HFF-Myc (cell line): ENCODE measurements around the gene POLR1G.
A peak's percentile ranks its signal among the peaks of the same experiment; 100 is the strongest.

Experiments used
- DNase-seq: peaks from one replicate; pipeline ENCODE4 v3.0.0-alpha.2; 2011; ENCODE audit warnings: low read depth; ENCODE audit errors: extremely low read depth
- H3K4me3 ChIP-seq: replicated peaks from 2 replicates; pipeline ENCODE4 v1.5.1; 2011; ENCODE audit warnings: low read depth, mild to moderate bottlenecking, control low read depth, low read length
- TF ChIP-seq, protein P1 (sequence below): IDR thresholded peaks from 2 replicates; pipeline ENCODE4 v1.5.1; 2012; ENCODE audit warnings: mild to moderate bottlenecking, low read depth, low read length, control low read depth; ENCODE audit errors: missing control alignments

Gene POLR1G

DNA sequence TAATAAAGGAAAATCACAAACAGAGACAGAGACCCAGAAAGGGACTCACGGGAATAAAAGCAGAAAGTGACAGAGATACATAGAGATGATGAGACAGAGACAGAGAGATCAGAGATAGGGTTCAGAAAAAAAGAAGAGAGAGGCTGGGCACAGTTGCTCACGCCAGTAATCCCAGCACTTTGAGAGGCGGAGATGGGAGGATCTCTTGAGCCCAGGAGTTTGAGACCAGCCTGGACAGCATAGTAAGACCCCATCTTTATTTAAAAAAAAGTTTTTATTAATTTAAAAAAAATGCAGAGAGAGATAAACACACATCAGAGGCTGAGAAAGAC, 41.9 kb downstream of the POLR1G start:
- TF ChIP-seq, protein P1, sequence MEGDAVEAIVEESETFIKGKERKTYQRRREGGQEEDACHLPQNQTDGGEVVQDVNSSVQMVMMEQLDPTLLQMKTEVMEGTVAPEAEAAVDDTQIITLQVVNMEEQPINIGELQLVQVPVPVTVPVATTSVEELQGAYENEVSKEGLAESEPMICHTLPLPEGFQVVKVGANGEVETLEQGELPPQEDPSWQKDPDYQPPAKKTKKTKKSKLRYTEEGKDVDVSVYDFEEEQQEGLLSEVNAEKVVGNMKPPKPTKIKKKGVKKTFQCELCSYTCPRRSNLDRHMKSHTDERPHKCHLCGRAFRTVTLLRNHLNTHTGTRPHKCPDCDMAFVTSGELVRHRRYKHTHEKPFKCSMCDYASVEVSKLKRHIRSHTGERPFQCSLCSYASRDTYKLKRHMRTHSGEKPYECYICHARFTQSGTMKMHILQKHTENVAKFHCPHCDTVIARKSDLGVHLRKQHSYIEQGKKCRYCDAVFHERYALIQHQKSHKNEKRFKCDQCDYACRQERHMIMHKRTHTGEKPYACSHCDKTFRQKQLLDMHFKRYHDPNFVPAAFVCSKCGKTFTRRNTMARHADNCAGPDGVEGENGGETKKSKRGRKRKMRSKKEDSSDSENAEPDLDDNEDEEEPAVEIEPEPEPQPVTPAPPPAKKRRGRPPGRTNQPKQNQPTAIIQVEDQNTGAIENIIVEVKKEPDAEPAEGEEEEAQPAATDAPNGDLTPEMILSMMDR: no peak

DNA sequence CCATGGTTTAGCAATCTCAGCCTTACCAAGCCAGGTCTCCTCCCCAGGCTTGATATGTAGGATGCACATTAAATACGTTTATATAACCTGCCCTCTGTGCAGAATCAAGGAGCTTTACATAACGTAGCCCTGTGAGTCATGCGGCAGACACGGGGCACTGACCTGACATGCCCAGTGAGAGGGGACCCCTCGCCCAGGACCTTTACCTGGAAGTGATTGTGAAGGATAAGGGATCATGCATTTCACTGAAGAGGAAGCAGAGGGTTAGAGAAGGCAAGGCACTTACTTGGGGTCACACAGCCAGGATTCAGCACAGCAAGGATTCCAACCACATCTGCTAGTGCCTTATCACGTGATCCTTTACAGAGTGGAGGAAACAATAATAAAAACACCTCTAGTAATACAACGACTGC, 42.4 kb downstream of the POLR1G start:
- TF ChIP-seq, protein P1: no peak
- DNase-seq: no peak
- H3K4me3 ChIP-seq: no peak overlapping the region

More for the DNA sequence above, 41.9 kb downstream of the POLR1G start:
- no peak for DNase-seq
- H3K4me3 ChIP-seq: no peak overlapping the region

DNA sequence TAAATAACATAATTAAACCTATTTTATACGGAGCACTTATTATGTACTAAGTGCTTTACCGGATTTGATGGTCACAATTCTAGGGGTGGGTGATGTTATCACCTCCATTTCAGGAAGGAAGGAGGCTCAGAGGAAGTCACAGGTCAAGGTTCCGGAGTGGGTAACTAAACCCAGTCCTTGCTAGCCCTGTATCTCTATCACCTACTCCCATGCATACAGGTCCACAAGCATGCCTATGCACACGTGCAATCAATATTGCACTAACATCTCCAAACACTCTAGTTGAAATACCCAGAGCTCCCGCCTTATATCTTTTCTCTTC, 43.5 kb downstream of the POLR1G start:
- DNase-seq: no peak
- peak overlapping the region; percentile 51 for H3K4me3 ChIP-seq
- TF ChIP-seq, protein P1: no peak

DNA sequence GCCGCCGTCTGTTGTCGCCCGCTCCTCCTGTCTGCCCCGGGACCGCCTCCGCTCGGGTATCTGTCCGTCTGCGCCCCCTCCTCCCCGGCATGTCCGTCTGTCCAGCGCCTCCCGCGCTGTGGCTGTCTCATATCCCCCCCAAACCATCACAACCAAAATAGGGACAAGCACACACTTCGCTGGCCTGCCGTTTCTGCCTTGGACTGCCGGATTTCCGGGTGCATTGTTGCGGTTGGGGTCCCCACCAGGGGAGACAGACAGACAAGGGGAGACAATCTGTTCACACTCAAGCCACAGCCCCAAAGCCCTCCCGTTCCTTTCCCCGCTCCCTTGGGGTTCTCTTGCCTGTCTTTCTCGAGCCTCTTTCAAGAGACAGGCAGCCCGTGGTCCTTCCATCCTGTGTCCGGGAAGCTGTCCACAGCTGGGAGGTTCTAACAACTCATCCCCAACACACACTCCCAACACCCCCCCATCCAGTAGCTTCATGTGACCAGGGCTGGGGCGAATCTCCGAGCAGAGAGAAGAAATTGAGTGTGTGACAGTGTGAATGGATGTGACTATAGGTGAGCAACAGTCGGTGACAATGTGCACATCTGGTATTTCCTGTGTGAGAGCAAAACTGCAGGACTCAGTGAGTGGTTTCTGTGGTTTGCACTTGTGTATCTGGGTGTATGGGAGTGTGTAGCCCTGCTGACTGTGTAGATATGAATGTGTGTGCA, 44.8 kb downstream of the POLR1G start:
- DNase-seq: no peak
- TF ChIP-seq, protein P1: no peak
- peak overlapping the region; percentile 51 for H3K4me3 ChIP-seq

DNA sequence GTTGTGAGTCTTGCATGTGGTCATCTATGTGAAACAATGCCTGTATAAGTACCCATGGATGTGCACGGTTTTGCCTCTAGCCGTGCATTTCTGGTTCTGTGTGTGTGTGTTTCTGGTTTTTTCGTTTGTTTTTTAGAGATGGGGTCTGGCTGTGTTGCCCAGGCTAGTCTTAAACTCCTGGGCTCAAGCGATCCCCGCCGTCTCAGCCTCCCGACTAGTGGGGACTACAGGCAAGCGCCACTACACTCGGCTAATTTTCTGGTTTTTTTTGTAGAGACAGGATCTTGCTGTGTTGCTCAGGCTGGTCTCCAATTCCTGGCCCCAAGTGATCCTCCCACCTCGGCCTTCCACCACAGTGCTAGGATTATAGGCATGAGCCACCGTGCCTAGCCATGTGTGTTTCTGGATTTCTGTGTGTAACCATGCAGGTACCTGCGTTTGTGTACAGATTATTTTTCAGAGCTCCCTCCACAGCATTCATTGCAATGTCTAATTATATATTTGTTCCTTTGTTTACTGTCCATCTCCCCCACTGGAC, 45.5 kb downstream of the POLR1G start:
- DNase-seq: no peak
- H3K4me3 ChIP-seq: no peak overlapping the region
- TF ChIP-seq, protein P1: no peak

DNA sequence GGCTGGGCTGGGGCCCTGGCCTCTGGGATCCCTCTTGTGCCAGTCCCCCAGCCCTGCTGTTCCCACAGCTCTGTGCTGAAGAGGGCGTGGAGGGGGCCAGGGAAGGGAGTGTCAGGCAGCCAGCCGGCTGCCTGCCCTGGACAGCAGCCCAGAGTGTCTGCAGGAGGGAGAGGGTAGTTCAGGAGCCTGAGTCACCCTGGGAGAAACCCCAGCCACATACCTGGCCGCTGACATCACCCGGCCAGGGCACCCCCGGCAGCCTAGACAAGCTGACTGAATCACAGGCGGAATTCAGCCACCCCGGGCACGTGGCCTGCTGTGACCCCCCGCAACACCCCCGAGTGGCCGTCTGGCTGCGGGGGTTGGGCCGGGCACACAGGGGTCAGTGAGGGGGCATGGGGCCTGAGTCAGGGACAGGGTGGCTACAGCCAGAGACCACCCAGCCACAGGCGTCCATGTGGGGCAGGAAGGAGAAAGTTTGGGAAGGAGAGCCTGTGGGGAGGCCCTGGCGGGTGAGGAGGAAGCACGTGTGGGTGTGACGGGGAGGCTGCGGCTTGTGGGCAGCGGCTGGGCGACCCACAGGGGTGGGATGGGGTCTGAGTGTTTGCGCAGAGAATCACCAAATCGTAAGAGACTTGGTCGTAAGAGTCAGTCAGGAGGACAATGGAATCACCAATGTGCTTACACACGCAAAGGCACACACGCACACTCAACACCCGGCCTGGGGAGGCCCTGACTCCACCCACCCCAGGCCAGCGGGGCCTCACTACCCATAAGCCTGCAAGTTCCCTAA, 49.5 kb downstream of the POLR1G start:
- TF ChIP-seq, protein P1: no peak
- no peak for DNase-seq
- peak overlapping the region; percentile 10 for H3K4me3 ChIP-seq
